HG03521 (cell line): Measurements from ENCODE around the gene ENTR1.

Source experiments
- ATAC-seq: cut with Tn5 transposase; IDR thresholded peaks from one replicate; pipeline ENCODE4 v1.9.1; 2021; ENCODE audit warnings: mild to moderate bottlenecking, moderate library complexity; ENCODE audit not compliant: unreplicated experiment

Gene ENTR1

DNA sequence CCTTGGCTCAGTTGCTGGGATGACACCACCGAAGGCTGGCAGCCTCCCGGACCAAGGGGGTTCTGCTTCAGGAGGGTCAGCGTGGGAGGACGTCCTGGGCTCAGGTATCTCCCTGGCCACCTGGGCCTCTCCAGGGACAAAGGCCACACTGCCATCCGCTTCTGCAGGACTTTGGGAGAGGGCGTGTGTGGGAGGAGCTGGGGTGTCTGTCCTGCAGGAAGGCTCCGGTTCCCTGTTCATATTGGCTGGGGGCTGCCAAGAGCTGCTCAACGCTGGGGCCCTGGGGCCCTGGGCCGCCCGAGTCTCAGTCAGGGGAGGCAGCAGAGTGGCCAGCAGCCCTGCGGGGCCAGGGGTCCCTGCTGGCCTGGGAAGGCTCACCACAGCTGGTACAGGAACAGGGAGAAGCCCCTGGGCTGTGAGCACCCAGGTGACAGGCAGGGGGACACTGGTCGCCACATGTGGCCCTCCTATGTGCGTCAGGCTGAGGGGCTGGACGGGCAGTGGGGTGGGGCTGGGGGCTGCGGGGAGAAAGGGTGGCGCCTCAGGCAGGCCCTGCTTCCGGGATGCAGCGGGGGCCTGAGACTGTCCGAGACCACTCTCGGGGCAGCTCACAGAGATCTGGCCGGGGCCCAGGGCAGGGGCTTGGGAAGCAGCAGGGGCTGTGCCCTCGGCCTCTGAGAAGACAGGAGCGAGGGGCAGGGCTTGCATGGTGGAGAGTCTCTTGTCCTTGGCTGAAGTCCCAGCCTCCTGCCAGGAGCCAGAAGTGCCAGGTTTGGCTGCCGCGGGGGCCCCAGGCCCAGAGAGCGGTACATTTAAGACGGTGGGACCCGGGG, 32.0 kb downstream of the ENTR1 start:
- ATAC-seq: no peak

GRCh38 chr9:136377341-136378169, 32.9 kb downstream of the ENTR1 start:
- ATAC-seq: no peak

GRCh38 chr9:136376457-136376856, 34.0 kb downstream of the ENTR1 start:
- no peak for ATAC-seq

- ATAC-seq: no peak
Observed at GRCh38 chr9:136375096-136375495, 35.3 kb downstream of the ENTR1 start.

GRCh38 chr9:136374183-136374575, 36.2 kb downstream of the ENTR1 start:
- ATAC-seq: no peak

GRCh38 chr9:136373300-136374182, 36.9 kb downstream of the ENTR1 start, which contains the start of gene CARD9:
TSS of gene CARD9 (minus strand) at chr9:136373669. CDS start at chr9:136372078, 1,591 bp downstream.
- no peak for ATAC-seq

DNA sequence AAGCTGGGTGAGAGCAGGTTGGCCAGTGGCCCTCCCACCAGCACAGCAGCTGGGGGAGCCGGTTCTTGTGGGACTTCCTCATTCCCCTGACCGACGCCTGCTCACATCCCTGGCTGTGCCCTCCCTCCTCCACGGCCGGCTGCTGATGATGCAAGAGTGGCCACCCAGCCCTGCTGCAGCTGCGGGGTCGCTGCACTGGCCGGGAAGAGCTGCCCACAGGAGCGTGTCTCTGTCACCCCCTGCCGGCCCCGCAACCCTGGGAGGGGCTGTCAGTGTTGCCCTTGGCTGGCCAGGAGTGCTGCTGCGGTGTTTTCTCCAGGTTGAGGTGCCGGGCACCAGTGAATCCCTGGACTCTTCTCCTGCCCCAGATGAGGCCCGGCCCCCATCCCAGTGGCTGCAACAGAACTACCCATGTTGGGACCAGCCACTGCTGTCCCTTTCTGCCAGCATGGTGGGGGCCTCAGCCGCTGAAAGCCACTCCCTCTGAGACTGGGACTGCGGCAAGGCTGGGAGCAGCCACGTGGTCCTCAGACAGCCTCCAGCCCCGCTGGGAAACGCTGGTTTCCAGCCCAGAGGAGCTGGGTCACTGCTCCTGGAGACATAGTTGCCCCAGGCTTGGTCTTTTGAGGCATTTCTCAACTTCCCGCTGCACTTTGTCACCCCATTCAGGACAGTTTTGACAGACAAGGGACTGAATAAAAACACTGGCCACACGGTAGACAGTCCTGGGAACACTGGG, 37.7 kb downstream of the ENTR1 start:
- no peak for ATAC-seq

DNA sequence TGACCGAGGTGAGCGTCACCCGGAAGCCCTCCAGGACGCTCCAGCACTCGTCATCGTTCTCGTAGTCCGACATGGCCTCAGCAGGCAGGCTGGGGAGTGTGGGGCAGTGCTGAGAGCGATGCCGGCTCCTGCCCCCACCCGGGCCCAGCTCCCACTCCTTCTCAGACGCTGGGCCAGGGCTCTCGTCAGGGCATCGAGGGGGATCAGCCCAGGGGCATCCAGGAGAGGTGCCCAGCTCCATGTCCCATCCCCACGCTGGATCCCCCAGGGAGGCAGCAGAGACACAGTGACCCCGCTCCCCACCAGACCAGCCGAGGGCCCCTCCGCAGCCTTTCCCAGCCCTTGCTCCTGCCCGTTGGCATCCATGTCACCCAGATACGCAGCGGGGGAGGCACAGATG, 38.4 kb downstream of the ENTR1 start:
- ATAC-seq: no peak

DNA sequence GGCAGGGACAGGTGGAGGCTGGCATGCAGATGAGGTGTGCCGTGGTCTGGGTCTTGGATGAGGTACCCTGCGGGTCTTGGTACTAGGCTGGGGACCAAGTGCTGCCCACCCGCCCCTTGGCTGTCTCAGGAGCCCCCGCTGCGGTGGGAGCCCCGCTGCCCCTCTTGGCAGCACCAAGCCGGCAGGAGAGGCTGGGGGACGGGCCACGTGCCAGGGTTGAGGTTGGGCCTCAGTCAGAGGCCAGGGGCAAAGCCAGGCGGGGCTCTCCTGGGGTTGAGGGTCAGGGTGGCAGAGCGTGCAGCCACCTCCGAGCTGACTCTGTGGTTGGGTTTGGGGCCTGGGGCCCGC, 38.9 kb downstream of the ENTR1 start:
- ATAC-seq: no peak

DNA sequence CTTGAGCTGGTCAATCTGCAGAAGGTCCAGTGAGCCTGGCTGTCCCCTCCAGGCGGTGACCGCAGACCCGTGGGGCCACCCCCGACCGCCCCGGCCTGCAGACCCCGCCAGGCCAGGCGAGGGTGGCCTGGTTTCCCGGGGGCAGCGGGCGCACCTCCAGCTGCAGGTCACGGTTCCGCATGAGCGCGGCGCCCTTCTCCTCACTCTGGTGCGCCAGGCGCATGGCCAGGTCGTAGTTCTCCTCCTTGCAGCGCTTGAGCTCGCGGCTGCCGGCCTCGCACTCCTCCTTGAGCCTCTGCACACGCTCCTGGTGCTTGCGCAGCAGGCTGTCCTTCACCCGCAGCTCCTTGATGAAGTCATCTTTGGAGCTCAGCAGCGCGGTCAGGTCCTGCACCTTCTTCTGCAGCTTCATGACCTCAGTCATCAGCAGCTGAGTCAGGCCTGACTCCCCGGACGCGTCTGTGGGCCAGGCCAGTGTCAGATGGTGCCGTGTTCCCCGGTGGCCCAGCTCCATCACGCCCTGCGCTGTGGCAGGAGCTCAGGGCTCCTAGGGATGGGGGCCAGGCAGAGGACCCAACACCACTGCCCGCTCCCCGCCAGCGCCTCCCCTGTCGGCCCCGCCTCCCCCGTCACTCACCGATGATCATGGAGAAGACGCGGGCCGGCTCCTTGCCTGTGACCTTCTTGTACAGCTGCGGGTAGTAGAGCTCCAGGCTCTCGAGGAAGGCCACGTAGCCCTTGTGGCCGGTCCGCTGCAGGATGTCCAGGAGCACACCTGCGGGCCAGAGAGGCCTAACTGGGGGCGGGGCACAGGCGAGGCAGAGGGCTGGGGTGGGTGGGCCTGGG, 39.5 kb downstream of the ENTR1 start:
- no peak for ATAC-seq

DNA sequence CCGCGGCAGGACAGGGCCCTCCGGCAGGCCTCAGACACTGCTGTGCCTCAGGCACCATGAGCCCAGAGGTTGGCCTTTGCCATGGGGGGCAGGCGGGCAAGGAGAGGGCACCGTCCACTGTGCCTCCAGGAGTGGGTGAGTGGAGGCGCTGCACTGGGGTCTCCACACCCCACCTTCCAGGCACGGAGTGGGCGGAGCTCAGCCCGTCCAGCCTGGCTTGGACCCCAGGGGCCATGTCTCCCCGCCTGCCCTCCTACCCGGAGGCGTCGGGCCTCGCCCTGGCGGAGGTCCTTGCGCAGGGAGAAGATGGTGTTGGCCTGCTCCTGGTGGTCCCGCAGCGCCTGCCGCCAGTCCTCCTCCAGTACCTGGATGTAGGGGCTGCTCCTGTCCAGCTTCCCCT, 40.4 kb downstream of the ENTR1 start:
- no peak for ATAC-seq

- no peak for ATAC-seq
Observed at GRCh38 chr9:136368190-136368589, 42.2 kb downstream of the ENTR1 start.

DNA sequence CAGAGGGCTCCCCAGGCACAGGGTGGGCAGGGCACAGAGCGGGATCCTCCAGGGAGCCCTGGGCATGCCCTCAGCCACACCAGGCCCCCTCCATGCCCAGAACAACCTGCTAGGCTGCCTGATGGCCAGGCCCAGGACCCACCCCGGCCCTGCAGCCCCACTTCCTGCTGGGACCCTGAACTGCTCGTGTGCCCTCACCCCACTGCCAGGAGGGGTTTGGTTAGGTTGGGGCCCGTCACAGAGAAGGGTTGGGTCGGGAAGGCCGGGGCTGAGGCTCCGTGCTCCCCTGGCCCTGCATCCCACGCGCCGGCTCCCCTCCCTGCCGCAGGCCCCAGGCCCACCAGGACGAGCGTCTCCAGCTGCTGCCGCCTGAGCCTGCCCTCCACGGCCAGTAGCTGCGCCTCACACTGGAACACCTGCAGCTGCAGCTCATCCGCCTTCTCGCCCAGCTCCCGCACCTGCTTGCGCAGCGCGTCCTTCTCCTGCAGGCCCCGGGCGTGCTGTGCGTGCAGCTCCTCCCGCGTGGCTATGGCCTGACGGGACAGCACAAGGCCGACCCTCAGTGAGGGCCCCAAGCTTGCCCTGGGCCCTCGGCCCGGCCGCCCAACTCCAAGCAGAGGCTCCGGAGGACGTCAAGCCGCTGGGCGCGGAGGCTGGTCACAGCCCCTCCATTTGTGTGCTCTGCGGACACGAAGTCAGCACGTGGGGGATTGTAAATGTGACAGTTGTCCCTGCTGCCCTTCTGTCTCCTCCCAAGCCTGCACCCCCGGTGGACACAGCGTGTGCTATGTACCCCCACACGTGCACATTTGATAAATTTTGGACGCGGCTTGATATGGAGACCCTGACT, 42.9 kb downstream of the ENTR1 start:
- ATAC-seq: no peak

DNA sequence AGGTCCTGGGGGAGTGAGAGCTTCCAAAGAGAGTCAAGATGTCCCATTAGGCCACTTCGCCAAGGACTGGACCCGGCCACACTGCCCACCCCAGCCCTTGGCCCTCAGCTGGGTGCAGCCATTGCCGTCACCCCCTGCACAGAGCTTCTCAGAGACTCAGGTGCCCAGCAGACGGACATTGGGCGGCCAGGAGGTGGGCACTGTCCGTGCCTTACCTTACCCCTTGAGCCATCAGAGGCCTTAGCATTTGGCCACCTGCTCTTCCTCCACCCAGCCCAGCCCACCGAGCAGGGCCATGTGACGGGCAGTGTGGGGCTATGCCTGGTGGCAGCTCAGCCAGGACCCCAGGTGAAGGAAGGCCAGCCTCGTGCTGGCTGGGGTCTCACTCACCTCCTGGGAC, 43.6 kb downstream of the ENTR1 start:
- no peak for ATAC-seq

- ATAC-seq: no peak
Observed at GRCh38 chr9:136365775-136366222, 44.6 kb downstream of the ENTR1 start.

DNA sequence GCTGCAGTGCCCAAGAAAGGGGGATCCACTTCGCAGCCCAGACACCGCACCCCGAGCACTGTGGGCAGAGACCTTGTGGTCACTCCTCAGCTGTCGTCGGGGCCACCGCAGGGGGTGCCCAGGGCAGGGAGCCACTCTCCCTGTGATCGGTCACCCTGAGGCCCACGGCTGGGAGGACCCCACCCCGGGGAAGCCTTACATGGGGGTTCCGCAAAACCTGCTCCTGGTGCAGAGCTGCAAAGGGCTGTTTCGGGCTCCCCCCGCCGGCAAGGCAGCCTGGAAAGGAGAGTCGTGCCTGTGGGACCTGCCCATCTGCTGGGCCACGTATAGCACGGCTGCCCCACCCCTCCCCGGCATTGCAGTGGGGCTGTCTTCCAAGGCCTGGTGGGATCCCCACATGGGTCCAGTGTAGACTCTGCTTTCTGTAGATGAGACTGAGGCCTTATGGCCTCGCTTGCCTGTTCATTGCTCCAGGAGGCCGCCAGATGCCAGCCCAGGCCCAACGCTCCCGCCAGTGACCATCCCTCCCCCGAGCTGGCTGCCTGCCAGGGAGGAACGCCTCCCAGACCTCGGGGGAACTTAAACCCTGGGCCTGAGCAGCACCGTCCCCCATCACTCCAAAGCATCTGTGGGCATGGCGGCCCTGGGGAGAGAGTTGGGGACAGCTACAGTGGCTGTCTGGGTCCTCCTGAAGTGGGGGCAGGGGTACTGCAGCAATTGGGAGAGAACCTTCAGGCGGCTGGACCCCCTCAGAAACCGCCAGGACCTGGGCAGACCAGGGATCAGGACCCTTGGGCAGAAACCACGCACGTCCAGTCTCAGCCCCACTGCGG, 45.3 kb downstream of the ENTR1 start:
- no peak for ATAC-seq

DNA sequence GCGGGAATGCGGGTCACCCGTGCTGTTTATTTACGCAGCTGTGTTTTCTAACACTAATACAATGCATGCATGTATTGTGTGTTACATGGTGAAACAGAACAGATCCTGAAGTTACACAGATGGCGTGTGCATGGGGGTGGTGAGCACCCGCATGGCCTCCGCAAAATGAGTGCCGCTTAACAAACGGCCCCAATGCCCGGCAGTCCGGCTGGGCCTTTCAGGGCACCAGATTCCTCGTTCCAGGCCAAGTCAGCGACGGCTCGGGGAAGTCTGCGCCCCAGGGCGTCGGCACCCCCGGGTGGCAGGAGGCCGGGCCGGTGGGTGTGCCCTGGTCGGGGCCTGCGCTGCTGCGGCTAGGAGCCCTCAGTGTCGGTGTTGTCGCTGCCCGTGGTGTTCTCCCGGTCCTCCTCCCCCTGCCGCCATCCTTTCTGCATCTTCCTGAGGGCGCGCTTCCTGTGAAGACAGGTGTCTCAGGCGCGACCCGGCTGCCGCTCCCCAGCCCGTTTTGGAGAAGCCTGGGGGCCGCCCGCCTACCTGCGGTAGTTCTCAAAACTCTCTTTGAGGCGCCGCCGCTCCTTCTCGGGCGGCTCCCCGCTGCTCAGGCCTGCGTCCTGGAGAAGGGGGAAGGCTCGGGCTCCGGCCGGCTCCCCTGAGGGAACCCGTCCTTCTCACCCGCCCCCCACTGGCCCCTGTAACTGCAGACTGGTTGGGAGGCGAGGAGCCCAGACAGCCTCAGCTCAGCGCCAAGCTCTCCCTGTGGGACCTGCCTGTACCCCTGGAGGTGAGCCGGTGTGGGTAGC, 46.3 kb downstream of the ENTR1 start:
- ATAC-seq: no peak
